ENCODE measurements around the gene FAM124A.

Gene FAM124A

GRCh38 chr13:51246418-51247277 is 24.4 kb downstream of the FAM124A start:
- Histone ChIP-seq H3K4me2 (ENCODE audit: low read length, poor library complexity, severe bottlenecking) (no peak overlapping the region), H2BK12ac (ENCODE audit: low read length in 2 of 2) (no peak overlapping the region), H2BK120ac (ENCODE audit: low read depth, low read length) (no peak overlapping the region), H3K36me3 (ENCODE audit: control insufficient read depth in 1 of 2, insufficient read depth in 2 of 2, low read depth in 1 of 2, low read length in 2 of 2) (peaks cover 3 to 5% of the 10 kb centered on the region in 2 experiments), H3K79me1 (replicated peaks; ENCODE audit: low read length, poor library complexity, severe bottlenecking) (no peaks in the 10 kb centered on the region), H3K23ac (ENCODE audit: low read length in 2 of 2) (no peak overlapping the region), H3K18ac (ENCODE audit: low read depth in 1 of 2, low read length in 2 of 2) (no peak overlapping the region), H2BK5ac (ENCODE audit: low read depth, low read length, poor library complexity, severe bottlenecking) (no peak overlapping the region), H3K4ac (ENCODE audit: low read depth in 1 of 2, low read length in 2 of 2) (no peak overlapping the region), H4K91ac (ENCODE audit: low read length) (no peak overlapping the region), H2AFZ (ENCODE audit: low read depth, low read length) (no peak overlapping the region), H2BK15ac (ENCODE audit: low read depth, poor library complexity, severe bottlenecking) (no peak overlapping the region), H3K9me3 (ENCODE audit: control insufficient read depth, low read length) (no peaks in the 10 kb centered on the region), H2AK5ac (ENCODE audit: low read length, severe bottlenecking) (no peak overlapping the region), H3K9ac (ENCODE audit: low read length) (no peak overlapping the region), H3K14ac (ENCODE audit: low read length in 2 of 2) (no peak overlapping the region), H3K4me1 (ENCODE audit: control insufficient read depth, insufficient read depth, low read depth, low read length) (peaks cover 11% of the 10 kb centered on the region), H3K4me3 (ENCODE audit: insufficient read depth in 1 of 2, low read depth in 1 of 2, low read length in 2 of 2) (no peak overlapping the region), H3K27me3 (ENCODE audit: control insufficient read depth in 1 of 2, insufficient read depth in 1 of 2, low read length in 2 of 2) (peaks cover 0 to 41% of the 10 kb centered on the region in 2 experiments), H3K27ac (ENCODE audit: low read length, poor library complexity, severe bottlenecking) (no peak overlapping the region), H4K8ac (ENCODE audit: low read length) (no peak overlapping the region)
- 80% methylated on average over 17 of the region's 17 CpGs for WGBS
- no peak for DNase-seq

GRCh38 chr13:51249255-51249654 is 27.1 kb downstream of the FAM124A start:
- no peaks in the 10 kb centered on the region for H3K9me3 ChIP-seq (ENCODE audit: control insufficient read depth, low read length)
- no peak overlapping the region for H3K4ac ChIP-seq (ENCODE audit: low read depth in 1 of 2, low read length in 2 of 2)
- no peak overlapping the region for H3K9ac ChIP-seq (ENCODE audit: low read length)
- no peak overlapping the region for H4K91ac ChIP-seq (ENCODE audit: low read length)
- H3K27ac ChIP-seq (ENCODE audit: low read length, poor library complexity, severe bottlenecking), result no peak overlapping the region
- H2AK5ac ChIP-seq (ENCODE audit: low read length, severe bottlenecking), result no peak overlapping the region
- no peaks in the 10 kb centered on the region for H3K79me1 ChIP-seq (replicated peaks; ENCODE audit: low read length, poor library complexity, severe bottlenecking)
- no peak for DNase-seq
- no CpG with 5 or more reads among the region's 1 CpG for whole genome bisulfite sequencing
- H2BK5ac ChIP-seq (ENCODE audit: low read depth, low read length, poor library complexity, severe bottlenecking), result no peak overlapping the region
- H3K36me3 ChIP-seq (ENCODE audit: control insufficient read depth in 1 of 2, insufficient read depth in 2 of 2, low read depth in 1 of 2, low read length in 2 of 2), result peaks cover 7 to 20% of the 10 kb centered on the region in 2 experiments
- no peak overlapping the region for H3K18ac ChIP-seq (ENCODE audit: low read depth in 1 of 2, low read length in 2 of 2)
- H3K27me3 ChIP-seq (ENCODE audit: control insufficient read depth in 1 of 2, insufficient read depth in 1 of 2, low read length in 2 of 2), result peaks cover 0 to 40% of the 10 kb centered on the region in 2 experiments
- no peak overlapping the region for H3K14ac ChIP-seq (ENCODE audit: low read length in 2 of 2)
- H4K8ac ChIP-seq (ENCODE audit: low read length), result no peak overlapping the region
- no peak overlapping the region for H2BK12ac ChIP-seq (ENCODE audit: low read length in 2 of 2)
- peaks cover 9% of the 10 kb centered on the region for H3K4me1 ChIP-seq (ENCODE audit: control insufficient read depth, insufficient read depth, low read depth, low read length)
- no peak overlapping the region for H3K4me2 ChIP-seq (ENCODE audit: low read length, poor library complexity, severe bottlenecking)
- H2AFZ ChIP-seq (ENCODE audit: low read depth, low read length), result no peak overlapping the region
- no peak overlapping the region for H3K23ac ChIP-seq (ENCODE audit: low read length in 2 of 2)
- no peak overlapping the region for H2BK120ac ChIP-seq (ENCODE audit: low read depth, low read length)
- no peak overlapping the region for H3K4me3 ChIP-seq (ENCODE audit: insufficient read depth in 1 of 2, low read depth in 1 of 2, low read length in 2 of 2)
- H2BK15ac ChIP-seq (ENCODE audit: low read depth, poor library complexity, severe bottlenecking), result no peak overlapping the region

- H3K14ac ChIP-seq (ENCODE audit: low read length in 2 of 2), result no peak overlapping the region
- H2BK120ac ChIP-seq (ENCODE audit: low read depth, low read length), result no peak overlapping the region
- no peak overlapping the region for H4K91ac ChIP-seq (ENCODE audit: low read length)
- H3K9ac ChIP-seq (ENCODE audit: low read length), result no peak overlapping the region
- H3K79me1 ChIP-seq (replicated peaks; ENCODE audit: low read length, poor library complexity, severe bottlenecking), result no peaks in the 10 kb centered on the region
- H3K4me3 ChIP-seq (ENCODE audit: insufficient read depth in 1 of 2, low read depth in 1 of 2, low read length in 2 of 2), result no peak overlapping the region
- H3K27me3 ChIP-seq (ENCODE audit: control insufficient read depth in 1 of 2, insufficient read depth in 1 of 2, low read length in 2 of 2), result peaks cover 0 to 32% of the 10 kb centered on the region in 2 experiments
- no peak overlapping the region for H2AFZ ChIP-seq (ENCODE audit: low read depth, low read length)
- no peak overlapping the region for H2AK5ac ChIP-seq (ENCODE audit: low read length, severe bottlenecking)
- H3K9me3 ChIP-seq (ENCODE audit: control insufficient read depth, low read length), result no peaks in the 10 kb centered on the region
- no peak overlapping the region for H3K4me2 ChIP-seq (ENCODE audit: low read length, poor library complexity, severe bottlenecking)
- H3K23ac ChIP-seq (ENCODE audit: low read length in 2 of 2), result no peak overlapping the region
- H2BK12ac ChIP-seq (ENCODE audit: low read length in 2 of 2), result no peak overlapping the region
- H2BK15ac ChIP-seq (ENCODE audit: low read depth, poor library complexity, severe bottlenecking), result no peak overlapping the region
- WGBS, result 82% methylated on average over 3 of the region's 4 CpGs
- no peak overlapping the region for H3K18ac ChIP-seq (ENCODE audit: low read depth in 1 of 2, low read length in 2 of 2)
- no peak overlapping the region for H4K8ac ChIP-seq (ENCODE audit: low read length)
- DNase-seq, result no peak
- peaks cover 7 to 20% of the 10 kb centered on the region in 2 experiments for H3K36me3 ChIP-seq (ENCODE audit: control insufficient read depth in 1 of 2, insufficient read depth in 2 of 2, low read depth in 1 of 2, low read length in 2 of 2)
- H3K27ac ChIP-seq (ENCODE audit: low read length, poor library complexity, severe bottlenecking), result no peak overlapping the region
- no peak overlapping the region for H2BK5ac ChIP-seq (ENCODE audit: low read depth, low read length, poor library complexity, severe bottlenecking)
- H3K4ac ChIP-seq (ENCODE audit: low read depth in 1 of 2, low read length in 2 of 2), result no peak overlapping the region
- peaks cover 9% of the 10 kb centered on the region for H3K4me1 ChIP-seq (ENCODE audit: control insufficient read depth, insufficient read depth, low read depth, low read length)
Observed at GRCh38 chr13:51249770-51250741, 27.9 kb downstream of the FAM124A start.

- Histone ChIP-seq H3K18ac (ENCODE audit: low read depth in 1 of 2, low read length in 2 of 2) (no peak overlapping the region), H3K23ac (ENCODE audit: low read length in 2 of 2) (no peak overlapping the region), H4K91ac (ENCODE audit: low read length) (no peak overlapping the region), H3K4me1 (ENCODE audit: control insufficient read depth, insufficient read depth, low read depth, low read length) (peaks cover 7% of the 10 kb centered on the region), H3K4ac (ENCODE audit: low read depth in 1 of 2, low read length in 2 of 2) (no peak overlapping the region), H3K27me3 (ENCODE audit: control insufficient read depth in 1 of 2, insufficient read depth in 1 of 2, low read length in 2 of 2) (peaks cover 0 to 30% of the 10 kb centered on the region in 2 experiments), H3K79me1 (replicated peaks; ENCODE audit: low read length, poor library complexity, severe bottlenecking) (no peaks in the 10 kb centered on the region), H2AFZ (ENCODE audit: low read depth, low read length) (no peak overlapping the region), H2BK5ac (ENCODE audit: low read depth, low read length, poor library complexity, severe bottlenecking) (no peak overlapping the region), H3K4me2 (ENCODE audit: low read length, poor library complexity, severe bottlenecking) (no peak overlapping the region), H3K14ac (ENCODE audit: low read length in 2 of 2) (no peak overlapping the region), H2AK5ac (ENCODE audit: low read length, severe bottlenecking) (no peak overlapping the region), H3K4me3 (ENCODE audit: insufficient read depth in 1 of 2, low read depth in 1 of 2, low read length in 2 of 2) (no peak overlapping the region), H2BK12ac (ENCODE audit: low read length in 2 of 2) (no peak overlapping the region), H3K27ac (ENCODE audit: low read length, poor library complexity, severe bottlenecking) (no peak overlapping the region), H4K8ac (ENCODE audit: low read length) (no peak overlapping the region), H2BK15ac (ENCODE audit: low read depth, poor library complexity, severe bottlenecking) (no peak overlapping the region), H3K9ac (ENCODE audit: low read length) (no peak overlapping the region), H3K9me3 (ENCODE audit: control insufficient read depth, low read length) (no peaks in the 10 kb centered on the region), H3K36me3 (ENCODE audit: control insufficient read depth in 1 of 2, insufficient read depth in 2 of 2, low read depth in 1 of 2, low read length in 2 of 2) (peaks cover 7 to 20% of the 10 kb centered on the region in 2 experiments), H2BK120ac (ENCODE audit: low read depth, low read length) (no peak overlapping the region)
- WGBS, result 96% methylated on average over 31 of the region's 31 CpGs
- DNase-seq, result no peak
Observed at GRCh38 chr13:51251480-51251879, 29.3 kb downstream of the FAM124A start.
